Naive thymus-derived CD4-positive, alpha-beta T cell (primary cell): ENCODE measurements around the gene HACD2. TPM values are rescaled to one million over a fixed set of nuclear protein-coding genes. Genes with fewer than 3 reads are reported as not detected.

ENCODE experiments used
- ATAC-seq: fragments of 150-1000 bp; cut with Tn5 transposase; 2 replicates; pipeline ENCODE4 v1.10.0; 2021; ENCODE audit warnings: mild to moderate bottlenecking, moderate library complexity
- CTCF ChIA-PET: fragments of 350-600 bp; sonication (Branson Sonifier 250); formaldehyde crosslinking; loops from one replicate; lab custom pipeline; 2021; ENCODE audit warnings: antibody characterized with exemption; lab: Charles Lee
- POLR2A ChIA-PET: fragments of 350-600 bp; sonication (Branson Sonifier 250); formaldehyde crosslinking; loops from one replicate; lab custom pipeline; 2021; ENCODE audit warnings: antibody characterized with exemption, inconsistent platforms; lab: Charles Lee
- DNase-seq, 9 donors: peaks; one replicate each; pipeline versions ENCODE4 v3.0.0 to v3.0.0-alpha.2; 2020 to 2022; ENCODE audit warnings: mixed read lengths in 1 of 9
- H3K27ac ChIP-seq: one replicate; pipeline ENCODE4 v1.7.0; 2013; ENCODE audit warnings: mild to moderate bottlenecking, low read depth, low read length, moderate library complexity
- H3K27me3 ChIP-seq, 2 donors: one replicate each; pipeline ENCODE4 v1.7.0; 2013; ENCODE audit warnings: low read length in 2 of 2, mild to moderate bottlenecking in 2 of 2, moderate library complexity in 2 of 2; ENCODE audit not compliant: control insufficient read depth in 2 of 2, insufficient read depth in 2 of 2
- H3K36me3 ChIP-seq, 3 experiments: 1 replicate in 2 of 3; 2 replicates in 1 of 3; pipeline ENCODE4 v1.7.0; 2013; ENCODE audit warnings: low read length in 3 of 3, mild to moderate bottlenecking in 3 of 3, moderate library complexity in 1 of 3; ENCODE audit not compliant: insufficient read depth in 3 of 3, control insufficient read depth in 2 of 3
- H3K4me1 ChIP-seq, 2 donors: one replicate each; pipeline ENCODE4 v1.7.0; 2013; ENCODE audit warnings: low read length in 2 of 2, mild to moderate bottlenecking in 2 of 2, moderate library complexity in 1 of 2; ENCODE audit not compliant: control insufficient read depth in 2 of 2, insufficient read depth in 2 of 2
- H3K4me3 ChIP-seq: 2 replicates; pipeline ENCODE4 v1.7.0; 2013; ENCODE audit warnings: mild to moderate bottlenecking, low read length
- H3K9me3 ChIP-seq, 3 experiments: 1 replicate in 2 of 3; 2 replicates in 1 of 3; pipeline ENCODE4 v1.7.0; 2013; ENCODE audit warnings: low read length in 3 of 3; ENCODE audit not compliant: control insufficient read depth in 2 of 3
- H3K27ac Mint-ChIP-seq, 9 donors: one replicate each; pipeline ENCODE4 v1.8.0; 2020 to 2022; ENCODE audit warnings: mixed read lengths in 9 of 9, mild to moderate bottlenecking in 8 of 9, moderate library complexity in 5 of 9, inconsistent platforms in 2 of 9
- H3K27me3 Mint-ChIP-seq, 5 donors: one replicate each; pipeline ENCODE4 v1.8.0; 2021 to 2022; ENCODE audit warnings: mixed read lengths in 5 of 5, mild to moderate bottlenecking in 1 of 5
- H3K36me3 Mint-ChIP-seq, 5 donors: one replicate each; pipeline ENCODE4 v1.8.0; 2020 to 2022; ENCODE audit warnings: mixed read lengths in 5 of 5, mild to moderate bottlenecking in 3 of 5, inconsistent platforms in 1 of 5
- H3K4me1 Mint-ChIP-seq, 7 donors: one replicate each; pipeline ENCODE4 v1.8.0; 2020 to 2022; ENCODE audit warnings: mixed read lengths in 7 of 7, mild to moderate bottlenecking in 3 of 7, inconsistent platforms in 1 of 7
- H3K4me3 Mint-ChIP-seq, 10 donors: one replicate each; pipeline ENCODE4 v1.8.0; 2020 to 2022; ENCODE audit warnings: mild to moderate bottlenecking in 10 of 10, mixed read lengths in 10 of 10, moderate library complexity in 6 of 10, inconsistent platforms in 2 of 10
- H3K9me3 Mint-ChIP-seq, 11 donors: one replicate each; pipeline ENCODE4 v1.8.0; 2020 to 2022; ENCODE audit warnings: mixed read lengths in 11 of 11, mild to moderate bottlenecking in 4 of 11, inconsistent platforms in 1 of 11, moderate library complexity in 1 of 11
- intact Hi-C, 2 donors: fragments of 100-400 bp; cut with micrococcal nuclease; formaldehyde crosslinking; loops; one replicate each; pipeline ENCODE4 v1.15.1; 2023
- polyA plus RNA-seq, 2 donors: library from polyadenylated mRNA; unstranded; fragments of 300-500 nt; fragmentation: Illumina TruSeq; gene quantifications; one replicate each; pipeline ENCODE4 v1.2.3, GENCODE V29; 2021
- total RNA-seq, 6 experiments: library from RNA in 5 of 6; stranded (reverse) in 5 of 6; gene quantifications; 1 replicate in 5 of 6; 2 replicates in 1 of 6; pipeline ENCODE4 v1.2.3 and lab custom pipeline; 2021 to 2026

The HACD2 gene
- total and polyA plus RNA-seq, 7 experiments from 2014 or later = 14.7 to 28.3 (median 19.8) TPM

GRCh38 chr3:123571264-123571972 is 13.4 kb downstream of the HACD2 start:
- Mint-ChIP-seq H3K9me3 (no peaks in the 10 kb centered on the region), H3K27ac (no peak overlapping the region)
- POLR2A ChIA-PET = no interaction called here

GRCh38 chr3:123568875-123569274 is 16.0 kb downstream of the HACD2 start:
- Histone ChIP-seq H3K9me3 (no peaks in the 10 kb centered on the region), H3K4me3 (no peak overlapping the region), H3K27me3 (no peaks in the 10 kb centered on the region), H3K27ac (no peak overlapping the region), H3K36me3 (peaks cover 0 to 4% (median 0%) of the 10 kb centered on the region in 3 experiments), H3K4me1 (no peaks in the 10 kb centered on the region)
- ATAC-seq (no peak), DNase-seq (no peak)
- Mint-ChIP-seq H3K36me3 (peaks cover 0 to 40% (median 4%) of the 10 kb centered on the region in 5 donors), H3K4me3 (no peak overlapping the region), H3K27me3 (no peaks in the 10 kb centered on the region), H3K27ac (no peak overlapping the region), H3K4me1 (peaks cover 0 to 21% (median 9%) of the 10 kb centered on the region in 7 donors), H3K9me3 (no peaks in the 10 kb centered on the region)
- ChIA-PET POLR2A (no interaction called here), CTCF (interaction anchor here (0.6 to 1.8 kb wide), 2 partner anchors 10 to 1176 kb away, joined by 3 to 7 read pairs; no protein-coding TSS in a partner anchor)
- intact Hi-C loops = no loop called here

More at GRCh38 chr3:123571264-123571972, 13.4 kb downstream of the HACD2 start:
- H3K4me3 Mint-ChIP-seq = no peak overlapping the region
- no peak for DNase-seq
- peaks cover 0 to 2% (median 0%) of the 10 kb centered on the region in 3 experiments for H3K36me3 ChIP-seq
- no peak overlapping the region for H3K4me3 ChIP-seq
- intact Hi-C loops = no loop called here
- peaks cover 0 to 29% (median 4%) of the 10 kb centered on the region in 5 donors for H3K36me3 Mint-ChIP-seq
- CTCF ChIA-PET = interaction anchor here (1.2 to 1.7 kb wide), 2 partner anchors 9 to 12 kb away, joined by 7 read pairs; no protein-coding TSS in a partner anchor
- ATAC-seq = no peak
- no peaks in the 10 kb centered on the region for H3K9me3 ChIP-seq
- H3K27ac ChIP-seq = no peak overlapping the region
- H3K4me1 ChIP-seq = no peaks in the 10 kb centered on the region
- peaks cover 6 to 23% (median 13%) of the 10 kb centered on the region in 7 donors for H3K4me1 Mint-ChIP-seq
- no peaks in the 10 kb centered on the region for H3K27me3 Mint-ChIP-seq
- H3K27me3 ChIP-seq = no peaks in the 10 kb centered on the region

GRCh38 chr3:123568034-123568433 is 16.8 kb downstream of the HACD2 start:
- ChIA-PET CTCF (interaction anchor here (1.0 to 1.8 kb wide), 2 partner anchors 9 to 242 kb away, joined by 3 to 7 read pairs; no protein-coding TSS in a partner anchor), POLR2A (no interaction called here)
- intact Hi-C loops = no loop called here
- Mint-ChIP-seq H3K4me3 (no peak overlapping the region), H3K4me1 (peaks cover 0 to 21% (median 9%) of the 10 kb centered on the region in 7 donors), H3K9me3 (no peaks in the 10 kb centered on the region), H3K27ac (peak overlapping the region in 1 of 9 donors; percentile 14), H3K27me3 (no peaks in the 10 kb centered on the region), H3K36me3 (peaks cover 0 to 43% (median 4%) of the 10 kb centered on the region in 5 donors)
- Histone ChIP-seq H3K27me3 (no peaks in the 10 kb centered on the region), H3K36me3 (peaks cover 0 to 4% (median 0%) of the 10 kb centered on the region in 3 experiments), H3K27ac (no peak overlapping the region), H3K9me3 (no peaks in the 10 kb centered on the region), H3K4me1 (no peaks in the 10 kb centered on the region), H3K4me3 (no peak overlapping the region)
- DNase-seq (no peak), ATAC-seq (no peak)

- Histone ChIP-seq H3K27me3 (no peaks in the 10 kb centered on the region), H3K27ac (no peak overlapping the region), H3K9me3 (no peaks in the 10 kb centered on the region), H3K36me3 (peaks cover 0 to 4% (median 0%) of the 10 kb centered on the region in 3 experiments), H3K4me1 (no peaks in the 10 kb centered on the region), H3K4me3 (no peak overlapping the region)
- ATAC-seq (no peak), DNase-seq (no peak)
- ChIA-PET CTCF (no interaction called here), POLR2A (interaction anchor here (0.6 kb wide), 1 partner anchor 12 kb away, joined by 6 read pairs; no protein-coding TSS in a partner anchor)
- no peaks in the 10 kb centered on the region for H3K27me3 Mint-ChIP-seq
- H3K36me3 Mint-ChIP-seq = peaks cover 0 to 32% (median 4%) of the 10 kb centered on the region in 5 donors
- intact Hi-C loops = no loop called here
- H3K27ac Mint-ChIP-seq = peak overlapping the region in 2 of 9 donors; percentile 42 to 48
- peaks cover 2 to 10% (median 5%) of the 10 kb centered on the region in 7 donors for H3K4me1 Mint-ChIP-seq
- H3K4me3 Mint-ChIP-seq = no peak overlapping the region
- H3K9me3 Mint-ChIP-seq = no peaks in the 10 kb centered on the region
Observed at GRCh38 chr3:123564056-123564455, 20.8 kb downstream of the HACD2 start.

GRCh38 chr3:123562547-123562946 is 22.3 kb downstream of the HACD2 start:
- DNase-seq (no peak), ATAC-seq (no peak)
- Histone ChIP-seq H3K9me3 (no peaks in the 10 kb centered on the region), H3K27me3 (no peaks in the 10 kb centered on the region), H3K4me1 (no peaks in the 10 kb centered on the region), H3K36me3 (peaks cover 0 to 4% (median 0%) of the 10 kb centered on the region in 3 experiments), H3K27ac (no peak overlapping the region), H3K4me3 (no peak overlapping the region)
- ChIA-PET CTCF (interaction anchor here (0.9 to 1.7 kb wide), 3 partner anchors 8 to 114 kb away, joined by 3 to 7 read pairs (median 3); partner anchors contain the start of gene ADCY5), POLR2A (no interaction called here)
- Mint-ChIP-seq H3K27me3 (no peaks in the 10 kb centered on the region), H3K9me3 (no peaks in the 10 kb centered on the region), H3K4me1 (peaks cover 0 to 10% (median 4%) of the 10 kb centered on the region in 7 donors), H3K4me3 (no peak overlapping the region), H3K27ac (no peak overlapping the region), H3K36me3 (peaks cover 0 to 21% (median 1%) of the 10 kb centered on the region in 5 donors)
- intact Hi-C loops = no loop called here

- Histone ChIP-seq H3K36me3 (peaks cover 0 to 4% (median 0%) of the 10 kb centered on the region in 3 experiments), H3K4me1 (no peaks in the 10 kb centered on the region), H3K27ac (no peak overlapping the region), H3K9me3 (no peaks in the 10 kb centered on the region), H3K27me3 (no peaks in the 10 kb centered on the region), H3K4me3 (no peak overlapping the region)
- H3K27me3 Mint-ChIP-seq = no peaks in the 10 kb centered on the region
- ChIA-PET POLR2A (interaction anchor here (0.5 kb wide), 1 partner anchor 974 kb away, joined by 3 read pairs; no protein-coding TSS in a partner anchor), CTCF (interaction anchor here (0.7 to 1.7 kb wide), 3 partner anchors 9 to 101 kb away, joined by 3 to 7 read pairs (median 3); no protein-coding TSS in a partner anchor)
- ATAC-seq (no peak), DNase-seq (no peak)
- intact Hi-C loops = no loop called here
- H3K9me3 Mint-ChIP-seq = no peaks in the 10 kb centered on the region
- H3K27ac Mint-ChIP-seq = no peak overlapping the region
- H3K4me1 Mint-ChIP-seq = peaks cover 0 to 10% (median 5%) of the 10 kb centered on the region in 7 donors
- H3K36me3 Mint-ChIP-seq = peaks cover 0 to 28% (median 11%) of the 10 kb centered on the region in 5 donors
- no peak overlapping the region for H3K4me3 Mint-ChIP-seq
Observed at GRCh38 chr3:123561188-123561587, 23.7 kb downstream of the HACD2 start.
